Left ventricle myocardium inferior (tissue), 1 donor: ENCODE measurements around the gene PDE6D. TPM values are rescaled to one million over a fixed set of nuclear protein-coding genes. Genes with fewer than 3 reads are reported as not detected.
"Not testable (repeated sequence)": the region's sequence is repeated elsewhere in the genome, so short reads cannot be mapped to it uniquely, and the experiment has no call there.

Source experiments
- DNase-seq: peaks from one replicate; pipeline ENCODE4 v3.0.0-alpha.2; 2020
- H3K27ac ChIP-seq: fragments of 200-600 bp; replicated peaks from 2 replicates; pipeline ENCODE4 v1.8.0; 2021
- H3K27me3 ChIP-seq: fragments of 200-600 bp; 2 replicates; pipeline ENCODE4 v1.8.0; 2021; ENCODE audit warnings: low read depth
- H3K36me3 ChIP-seq: fragments of 200-600 bp; 2 replicates; pipeline ENCODE4 v1.8.0; 2021
- H3K4me1 ChIP-seq: fragments of 200-600 bp; 2 replicates; pipeline ENCODE4 v1.8.0; 2021
- H3K4me3 ChIP-seq: fragments of 200-600 bp; 2 replicates; pipeline ENCODE4 v1.8.0; 2021; ENCODE audit warnings: mild to moderate bottlenecking, moderate library complexity
- H3K9me3 ChIP-seq: fragments of 200-600 bp; replicated peaks from 2 replicates; pipeline ENCODE4 v1.8.0; 2021
- intact Hi-C: fragments of 100-400 bp; cut with micrococcal nuclease; formaldehyde crosslinking; loops from one replicate; pipeline ENCODE4 v1.11.0; 2022
- total RNA-seq: library from RNA; stranded (reverse); fragmentation: NEBNext Ultra II Directional; extraction: Animal tissue kit (Norgen Biotek cat#: 25700); gene quantifications from one replicate; pipeline ENCODE4 v1.2.1, GENCODE V29; 2021
- TF ChIP-seq, protein P1 (sequence below): fragments of 200-600 bp; IDR thresholded peaks from 2 replicates; pipeline ENCODE4 v1.8.0; 2021; ENCODE audit warnings: antibody characterized with exemption, mild to moderate bottlenecking, borderline replicate concordance
- donor health status: DM: no; HTN: yes; CAD: no; lungs with severe emphysema.

Gene PDE6D
- total RNA-seq, 1 donor from 2014 or later, result 15.5 TPM

- H3K4me3 ChIP-seq, result no peak overlapping the region
- H3K36me3 ChIP-seq, result no peaks in the 10 kb centered on the region
- TF ChIP-seq, protein P1, sequence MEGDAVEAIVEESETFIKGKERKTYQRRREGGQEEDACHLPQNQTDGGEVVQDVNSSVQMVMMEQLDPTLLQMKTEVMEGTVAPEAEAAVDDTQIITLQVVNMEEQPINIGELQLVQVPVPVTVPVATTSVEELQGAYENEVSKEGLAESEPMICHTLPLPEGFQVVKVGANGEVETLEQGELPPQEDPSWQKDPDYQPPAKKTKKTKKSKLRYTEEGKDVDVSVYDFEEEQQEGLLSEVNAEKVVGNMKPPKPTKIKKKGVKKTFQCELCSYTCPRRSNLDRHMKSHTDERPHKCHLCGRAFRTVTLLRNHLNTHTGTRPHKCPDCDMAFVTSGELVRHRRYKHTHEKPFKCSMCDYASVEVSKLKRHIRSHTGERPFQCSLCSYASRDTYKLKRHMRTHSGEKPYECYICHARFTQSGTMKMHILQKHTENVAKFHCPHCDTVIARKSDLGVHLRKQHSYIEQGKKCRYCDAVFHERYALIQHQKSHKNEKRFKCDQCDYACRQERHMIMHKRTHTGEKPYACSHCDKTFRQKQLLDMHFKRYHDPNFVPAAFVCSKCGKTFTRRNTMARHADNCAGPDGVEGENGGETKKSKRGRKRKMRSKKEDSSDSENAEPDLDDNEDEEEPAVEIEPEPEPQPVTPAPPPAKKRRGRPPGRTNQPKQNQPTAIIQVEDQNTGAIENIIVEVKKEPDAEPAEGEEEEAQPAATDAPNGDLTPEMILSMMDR, result no peak
- no peaks in the 10 kb centered on the region for H3K9me3 ChIP-seq
- no peak overlapping the region for H3K27ac ChIP-seq
- peaks cover 8% of the 10 kb centered on the region for H3K4me1 ChIP-seq
- no peak for DNase-seq
- intact Hi-C loops, result no loop called here
- H3K27me3 ChIP-seq, result no peaks in the 10 kb centered on the region
These were observed 16.3 kb downstream of the PDE6D start for GRCh38 chr2:231764760-231765159.

DNA sequence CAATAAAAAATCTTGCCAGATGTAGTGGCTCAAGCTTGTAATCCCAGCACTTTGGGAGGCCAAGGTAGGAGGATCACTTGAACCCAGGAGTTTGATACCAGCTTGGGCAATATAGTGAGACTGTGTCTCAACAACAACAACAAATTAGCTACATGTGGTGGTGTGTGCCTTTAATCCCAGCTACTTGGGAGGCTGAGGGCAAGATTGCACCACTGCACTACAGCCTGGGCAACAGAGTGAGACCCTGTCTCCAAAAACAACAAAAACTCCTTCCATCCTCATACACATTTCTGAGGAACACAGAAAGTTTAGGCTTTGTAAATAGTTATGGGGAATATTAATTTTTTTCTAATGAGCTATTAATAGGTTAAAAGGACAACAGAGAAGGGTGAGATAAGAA is 17.0 kb downstream of the PDE6D start:
- intact Hi-C loops, result no loop called here
- DNase-seq, result no peak
- H3K4me3 ChIP-seq, result no peak overlapping the region
- no peaks in the 10 kb centered on the region for H3K27me3 ChIP-seq
- peaks cover 8% of the 10 kb centered on the region for H3K4me1 ChIP-seq
- no peaks in the 10 kb centered on the region for H3K9me3 ChIP-seq
- H3K36me3 ChIP-seq, result no peaks in the 10 kb centered on the region
- H3K27ac ChIP-seq, result no peak overlapping the region
- TF ChIP-seq, protein P1, result no peak

DNA sequence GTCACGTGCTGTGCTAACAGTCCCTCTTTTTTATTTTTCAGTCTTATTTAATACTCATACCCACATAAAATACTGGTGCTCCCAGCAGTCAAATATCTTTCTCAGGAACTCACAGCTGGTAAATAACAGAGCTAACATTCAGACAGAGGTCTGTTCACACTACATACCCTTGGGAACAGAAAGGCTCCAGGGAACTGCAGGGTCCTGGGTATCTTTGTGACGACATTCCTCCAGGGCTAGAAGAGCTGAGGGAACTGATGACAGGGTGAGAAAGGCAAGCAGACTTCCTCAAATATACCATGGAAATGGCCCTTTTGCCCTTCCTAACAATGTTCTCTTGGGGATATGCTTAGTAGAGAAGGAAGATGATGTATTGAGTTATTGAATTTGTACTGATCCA is 19.3 kb downstream of the PDE6D start:
- TF ChIP-seq, protein P1, result no peak
- Histone ChIP-seq H3K27me3 (no peaks in the 10 kb centered on the region), H3K27ac (no peak overlapping the region), H3K36me3 (no peaks in the 10 kb centered on the region), H3K9me3 (no peaks in the 10 kb centered on the region), H3K4me3 (no peak overlapping the region), H3K4me1 (peaks cover 8% of the 10 kb centered on the region)
- intact Hi-C loops, result no loop called here
- no peak for DNase-seq

DNA sequence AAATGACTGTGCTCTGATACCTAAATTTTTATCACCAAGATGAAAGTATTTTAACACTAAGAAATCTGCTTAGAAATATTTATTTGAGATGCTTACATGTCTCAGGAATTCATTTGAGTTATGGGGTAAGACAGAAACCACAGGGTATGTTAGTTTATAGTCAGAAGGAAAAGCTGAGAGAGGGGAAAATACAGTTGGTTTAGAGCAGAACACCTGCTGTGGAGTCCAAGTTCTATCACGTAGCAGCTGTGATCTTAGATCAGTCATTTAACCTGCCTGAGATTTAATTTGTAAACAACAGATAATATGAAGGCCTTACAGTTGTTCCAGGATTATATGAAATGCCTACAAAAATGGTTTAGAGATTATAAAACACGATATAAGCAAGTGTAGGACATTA is 29.0 kb downstream of the PDE6D start:
- no peak overlapping the region for H3K27ac ChIP-seq
- H3K4me1 ChIP-seq, result no peaks in the 10 kb centered on the region
- TF ChIP-seq, protein P1, result no peak
- intact Hi-C loops, result no loop called here
- DNase-seq, result no peak
- H3K9me3 ChIP-seq, result no peaks in the 10 kb centered on the region
- H3K27me3 ChIP-seq, result no peaks in the 10 kb centered on the region
- H3K4me3 ChIP-seq, result no peak overlapping the region
- no peaks in the 10 kb centered on the region for H3K36me3 ChIP-seq

- no peaks in the 10 kb centered on the region for H3K9me3 ChIP-seq
- intact Hi-C loops, result no loop called here
- no peaks in the 10 kb centered on the region for H3K4me1 ChIP-seq
- TF ChIP-seq, protein P1, result no peak
- no peak overlapping the region for H3K4me3 ChIP-seq
- no peaks in the 10 kb centered on the region for H3K36me3 ChIP-seq
- no peak for DNase-seq
- H3K27me3 ChIP-seq, result no peaks in the 10 kb centered on the region
- H3K27ac ChIP-seq, result no peak overlapping the region
These were observed 29.9 kb downstream of the PDE6D start for GRCh38 chr2:231751042-231751815.

DNA sequence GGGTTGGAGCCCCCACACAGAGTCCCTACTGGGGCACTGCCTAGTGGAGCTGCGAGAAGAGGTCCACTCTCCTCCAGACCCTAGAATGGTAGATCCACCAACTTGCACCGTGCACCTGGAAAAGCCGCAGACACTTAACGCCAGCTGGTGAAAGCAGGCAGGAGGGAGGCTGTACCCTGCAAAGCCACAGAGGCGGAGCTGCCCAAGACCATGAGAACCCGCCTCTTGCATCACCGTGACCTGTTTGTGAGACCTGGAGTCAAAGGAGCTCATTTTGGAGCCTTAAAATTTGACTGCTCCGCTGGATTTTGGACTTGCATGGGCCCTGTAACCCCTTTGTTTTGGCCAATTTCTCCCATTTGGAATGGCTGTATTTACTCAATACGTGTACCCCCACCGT is 32.1 kb downstream of the PDE6D start:
- H3K4me1 ChIP-seq, H3K36me3 ChIP-seq, intact Hi-C loops, H3K27me3 ChIP-seq, H3K4me3 ChIP-seq, DNase-seq, H3K9me3 ChIP-seq, H3K27ac ChIP-seq: not testable (repeated sequence)

GRCh38 chr2:231748153-231748896 is 32.8 kb downstream of the PDE6D start:
- H3K4me1 ChIP-seq, DNase-seq, H3K27me3 ChIP-seq, H3K9me3 ChIP-seq, H3K4me3 ChIP-seq, H3K27ac ChIP-seq, H3K36me3 ChIP-seq, intact Hi-C loops: not testable (repeated sequence)
